ENCODE results near the gene FRMD4A.

DNA sequence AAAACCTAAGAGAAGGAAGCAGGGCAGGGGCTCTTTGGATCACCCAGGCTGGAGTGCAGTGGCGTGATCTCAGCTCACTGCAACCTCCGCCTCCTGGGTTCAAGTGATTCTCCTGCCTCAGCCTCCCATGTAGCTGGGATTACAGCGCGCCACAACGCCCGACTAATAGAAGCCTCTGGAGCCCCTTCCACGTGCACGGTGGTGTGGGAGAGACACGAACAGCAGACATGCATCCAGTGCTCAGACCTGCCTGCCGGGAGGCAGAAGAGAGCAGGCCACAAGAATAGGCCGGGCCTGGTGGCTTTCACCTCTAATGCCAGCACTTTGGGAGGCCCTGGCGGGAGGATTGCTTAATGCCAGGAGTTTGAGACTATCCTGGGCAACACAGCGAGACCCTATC, 647.7 kb downstream of the FRMD4A start:
- TF ChIP-seq TAF1 (IDR thresholded peaks at IDR 0.05; ENCODE audit: low read depth) = no peak
- TF ChIP-seq YY1 (IDR thresholded peaks at IDR 0.05; ENCODE audit: low read depth) = no peak
- no peak for TF ChIP-seq RAD21 (IDR thresholded peaks at IDR 0.05; ENCODE audit: low read depth)
- no peak for TF ChIP-seq EP300 (IDR thresholded peaks at IDR 0.05; ENCODE audit: borderline replicate concordance)
- TF ChIP-seq REST (IDR thresholded peaks at IDR 0.05; ENCODE audit: low read depth) = no peak
- TF ChIP-seq, protein P1, sequence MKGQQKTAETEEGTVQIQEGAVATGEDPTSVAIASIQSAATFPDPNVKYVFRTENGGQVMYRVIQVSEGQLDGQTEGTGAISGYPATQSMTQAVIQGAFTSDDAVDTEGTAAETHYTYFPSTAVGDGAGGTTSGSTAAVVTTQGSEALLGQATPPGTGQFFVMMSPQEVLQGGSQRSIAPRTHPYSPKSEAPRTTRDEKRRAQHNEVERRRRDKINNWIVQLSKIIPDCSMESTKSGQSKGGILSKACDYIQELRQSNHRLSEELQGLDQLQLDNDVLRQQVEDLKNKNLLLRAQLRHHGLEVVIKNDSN (IDR thresholded peaks at IDR 0.05) = no peak
- TF ChIP-seq CEBPB (IDR thresholded peaks at IDR 0.05) = no peak
- no peak for TF ChIP-seq TCF12 (IDR thresholded peaks at IDR 0.05; ENCODE audit: low read depth)
- no peak for TF ChIP-seq CREB1 (IDR thresholded peaks at IDR 0.05; ENCODE audit: low read depth)
- no peak for TF ChIP-seq MAX (IDR thresholded peaks at IDR 0.05)
- no peak for TF ChIP-seq EGR1 (IDR thresholded peaks at IDR 0.05)

All from Ishikawa (cell line).